GM18858 (cell line): ENCODE results near the gene CHD1.

Experiments used
- ATAC-seq: cut with Tn5 transposase; IDR thresholded peaks from one replicate; pipeline ENCODE4 v1.9.1; 2021; ENCODE audit not compliant: unreplicated experiment

CHD1 gene

DNA sequence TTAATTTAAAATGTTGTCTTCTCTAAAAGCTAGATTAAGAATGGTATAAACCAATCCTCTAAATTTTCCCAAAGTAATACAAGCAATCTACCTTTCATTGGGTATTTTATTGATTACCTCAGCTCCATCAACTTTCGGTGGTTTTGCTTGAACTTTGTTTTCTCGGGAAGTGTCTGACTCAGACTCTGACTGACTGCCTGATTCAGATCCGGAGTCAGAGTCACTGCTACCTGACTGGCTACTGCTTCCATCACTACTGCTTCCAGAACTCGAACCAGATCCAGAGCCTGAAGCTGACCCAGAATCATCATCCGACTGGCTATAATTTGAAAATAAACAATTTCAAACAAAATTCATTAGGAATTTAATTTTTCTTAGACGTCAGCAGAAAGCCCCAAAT, 24.0 kb downstream of the CHD1 start:
- no peak for ATAC-seq

DNA sequence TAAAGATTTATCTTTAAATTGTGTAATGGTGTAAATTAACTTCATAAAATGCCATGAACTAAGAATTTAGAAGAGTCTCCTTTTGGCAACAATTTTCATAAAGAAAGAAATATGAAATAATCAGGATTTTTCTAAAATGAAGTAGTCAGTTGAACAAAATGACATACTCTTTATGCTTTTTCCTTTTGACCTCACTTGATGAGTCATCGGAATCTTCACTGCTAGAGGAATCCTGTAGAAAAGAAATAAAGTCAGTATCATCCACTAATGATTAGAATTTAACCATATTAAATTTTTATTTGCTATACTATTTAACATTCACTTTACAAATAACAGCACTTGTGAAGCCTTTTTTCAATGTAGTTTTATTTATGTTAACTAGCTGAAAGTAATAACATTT, 26.1 kb downstream of the CHD1 start:
- no peak for ATAC-seq

DNA sequence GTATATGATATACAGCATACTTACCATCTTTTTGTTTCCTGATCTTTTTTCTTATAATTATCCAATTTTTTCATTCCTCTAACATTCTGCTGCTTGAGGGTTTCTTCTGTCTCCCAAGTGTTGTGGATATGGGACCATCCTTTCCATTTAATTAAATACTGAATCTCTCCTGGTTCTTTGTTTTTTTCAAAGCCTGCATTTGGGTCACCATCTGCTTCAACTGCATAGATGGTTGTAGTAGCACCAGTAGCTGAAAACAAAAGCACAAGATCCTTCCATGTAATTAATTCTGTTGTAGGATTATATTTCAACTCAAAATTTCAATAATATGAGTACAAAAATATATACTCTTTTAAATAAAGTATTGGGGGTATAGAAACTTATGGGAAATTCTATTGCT, 29.4 kb downstream of the CHD1 start:
- ATAC-seq, result no peak

DNA sequence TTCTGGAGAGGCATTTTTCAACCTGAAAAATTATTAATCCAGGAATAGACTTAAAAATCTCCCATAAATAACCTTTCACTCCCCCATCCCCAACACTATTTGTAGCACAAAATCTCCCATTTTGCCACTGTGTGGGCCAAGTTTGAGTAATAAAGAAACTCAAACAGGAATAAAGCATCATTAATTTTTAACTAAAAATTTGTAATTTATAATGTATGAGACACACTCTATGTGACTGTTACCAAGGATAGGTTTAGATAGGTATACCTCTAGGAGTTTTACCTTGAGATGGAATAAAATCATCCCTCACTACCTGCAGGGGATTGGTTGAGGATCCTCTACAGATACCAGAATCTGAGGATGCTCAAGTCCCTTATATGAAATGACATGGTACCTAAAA, 30.1 kb downstream of the CHD1 start:
- no peak for ATAC-seq

DNA sequence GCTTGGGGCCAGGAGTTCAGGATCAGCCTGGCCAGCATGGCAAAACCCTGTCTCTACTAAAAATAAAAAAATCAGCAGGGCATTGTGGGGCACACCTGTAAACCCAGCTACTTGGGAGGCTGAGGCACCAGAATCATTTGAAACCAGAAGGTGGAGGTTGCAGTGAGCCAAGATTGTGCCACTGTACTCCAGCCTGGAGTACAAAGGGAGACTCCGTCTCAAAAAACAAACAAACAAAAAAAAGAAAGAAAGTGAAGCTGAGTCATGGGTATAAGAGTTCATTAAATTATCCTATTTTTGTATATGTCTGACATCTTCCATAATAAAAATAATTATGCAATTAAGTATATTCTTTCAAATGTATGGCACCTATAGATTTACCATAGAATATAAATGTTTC, 37.2 kb downstream of the CHD1 start:
- ATAC-seq, result no peak

DNA sequence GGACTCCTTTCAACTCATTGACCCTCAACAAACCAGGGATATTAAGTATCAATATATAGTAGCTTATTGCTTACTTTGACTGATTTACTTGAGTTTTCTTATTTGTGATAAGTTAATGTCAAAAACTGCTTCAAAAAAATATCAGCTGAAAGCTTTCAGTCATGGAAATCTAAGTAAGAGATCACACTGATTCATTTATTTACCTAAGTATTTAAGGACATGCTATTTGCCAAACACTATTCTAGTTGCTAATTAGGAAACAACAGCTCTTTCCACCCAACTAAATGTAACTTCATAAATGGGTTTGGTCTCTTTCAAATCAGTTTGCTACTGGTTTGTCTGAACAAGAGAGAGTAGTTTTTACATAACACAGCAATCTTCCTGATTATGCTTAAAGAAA, 48.2 kb downstream of the CHD1 start:
- no peak for ATAC-seq

DNA sequence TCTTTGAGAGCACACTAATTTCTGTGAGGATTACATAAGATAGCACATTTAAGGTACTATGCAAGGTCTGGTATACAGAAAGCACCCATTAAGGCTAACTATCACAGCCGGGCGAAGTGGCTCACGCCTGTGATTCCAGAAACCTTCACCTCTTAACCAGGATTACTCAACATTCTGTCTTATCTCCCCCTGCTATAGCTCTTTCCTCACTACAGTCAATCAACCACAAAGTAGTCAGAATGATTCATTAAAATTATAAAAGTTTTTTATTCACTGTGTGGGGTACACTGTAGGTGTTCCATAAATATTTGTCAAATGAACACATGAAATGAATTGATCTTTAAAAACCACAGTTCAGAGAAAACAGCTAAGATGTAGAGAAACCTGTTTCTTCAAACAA, 48.7 kb downstream of the CHD1 start:
- no peak for ATAC-seq

DNA sequence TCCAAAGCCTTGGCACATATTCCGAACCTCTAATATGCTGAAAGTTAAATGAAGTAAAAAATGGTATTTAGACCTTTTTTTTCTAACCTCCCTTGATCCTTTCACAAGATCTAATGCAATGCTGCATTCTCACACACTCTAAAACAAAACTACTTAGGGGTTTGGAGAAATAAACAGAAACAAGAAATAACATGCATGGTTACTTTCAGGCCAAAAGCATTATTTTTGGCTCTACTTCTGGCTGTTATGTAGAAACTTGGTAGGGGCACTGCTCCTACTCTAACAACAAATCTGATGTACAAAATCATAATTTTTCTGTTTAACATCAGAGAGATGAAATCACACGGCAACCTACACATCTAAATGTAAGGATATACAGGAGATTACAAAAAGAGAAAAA, 51.2 kb downstream of the CHD1 start:
- ATAC-seq, result no peak

DNA sequence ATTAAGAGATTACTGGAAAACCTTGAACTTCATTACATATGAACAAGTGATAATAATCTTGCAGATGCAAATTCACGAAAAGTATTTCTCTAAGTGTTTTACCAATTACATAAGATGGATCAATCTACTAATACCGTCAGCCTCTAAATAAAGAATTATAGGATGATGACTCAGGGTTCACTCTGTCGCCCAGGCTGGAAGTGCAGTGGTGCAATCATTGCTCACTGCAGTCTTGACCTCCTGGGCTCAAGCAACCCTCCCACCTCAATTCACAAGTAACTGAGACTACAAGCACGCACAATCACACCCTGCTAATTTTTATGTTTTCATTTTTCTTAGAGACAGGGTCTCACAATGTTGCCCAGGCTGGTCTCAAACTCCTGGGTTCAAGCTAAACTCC, 56.1 kb downstream of the CHD1 start:
- ATAC-seq, result no peak

DNA sequence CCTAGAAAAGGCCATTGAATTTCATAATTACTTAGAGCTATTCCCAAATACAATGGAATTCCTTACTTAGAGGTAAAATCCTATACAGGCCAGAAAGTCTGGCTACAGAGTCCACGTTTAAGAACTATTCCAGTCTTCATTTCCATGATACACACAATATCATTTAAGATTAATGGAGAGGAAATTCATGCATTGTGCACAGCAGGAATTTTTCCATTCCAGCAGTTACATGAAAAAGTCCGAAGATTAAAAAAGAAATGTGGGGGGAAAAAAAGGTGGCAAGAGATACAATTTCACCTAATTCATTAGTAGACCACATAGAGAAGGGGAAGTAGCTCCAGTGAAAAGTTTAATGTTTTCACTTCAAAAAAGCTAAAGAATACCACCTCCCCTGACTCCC, 63.1 kb downstream of the CHD1 start:
- no peak for ATAC-seq

DNA sequence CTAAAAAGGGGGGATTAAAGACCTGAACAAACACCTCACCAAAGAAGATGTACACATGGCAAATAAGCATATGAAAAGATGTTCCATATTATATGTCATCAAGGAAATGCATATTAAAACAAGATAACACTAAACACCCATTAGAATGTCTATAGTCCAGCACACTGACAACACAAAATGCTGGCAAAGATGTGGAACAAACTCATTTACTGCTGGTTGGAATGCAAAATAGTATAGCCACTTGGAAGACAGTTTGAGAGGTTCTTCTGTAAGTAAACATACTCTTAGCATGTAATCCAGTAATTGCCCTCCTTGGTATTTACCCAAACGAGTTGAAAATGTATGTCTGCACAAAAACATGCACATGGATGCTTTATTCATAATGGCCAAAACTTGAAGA, 81.8 kb downstream of the CHD1 start:
- no peak for ATAC-seq

DNA sequence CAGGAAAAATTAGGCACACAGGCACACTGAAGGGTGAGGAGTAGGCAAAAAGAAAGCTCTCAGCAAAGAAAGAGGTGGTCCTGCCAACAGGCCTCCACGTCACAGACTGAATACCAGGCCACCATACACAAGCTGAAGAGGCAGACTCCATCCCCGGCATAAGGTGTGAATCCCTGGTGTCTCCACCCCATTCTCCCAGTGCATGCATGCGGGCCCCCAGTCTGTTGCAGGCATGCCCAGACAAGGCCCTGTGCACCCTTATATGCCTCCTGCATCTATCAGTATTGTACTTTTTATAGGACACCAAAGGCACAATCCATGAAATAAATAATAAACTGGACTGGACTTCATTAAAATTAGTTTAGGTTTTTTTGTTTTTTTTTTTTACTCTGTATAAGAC, 82.3 kb downstream of the CHD1 start:
- no peak for ATAC-seq

DNA sequence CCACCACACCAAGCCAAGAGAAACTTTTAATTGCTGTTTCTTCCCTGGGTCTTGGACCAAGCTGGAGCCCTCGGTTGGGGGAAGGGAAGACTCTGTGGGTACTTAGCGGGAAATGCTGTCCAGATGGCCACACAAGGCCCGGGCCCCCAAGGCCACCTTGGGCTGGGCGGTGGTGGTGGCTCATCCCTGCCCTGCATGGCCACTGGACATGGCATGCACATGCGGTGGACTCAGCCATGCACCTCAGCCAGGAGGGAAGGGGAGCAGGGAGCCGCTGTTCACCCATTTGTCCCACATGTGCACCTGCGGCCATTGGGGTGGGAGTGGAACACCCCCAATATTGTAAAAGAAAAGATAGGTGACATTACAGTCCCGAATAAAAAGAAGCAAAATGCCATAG, 82.9 kb downstream of the CHD1 start:
- no peak for ATAC-seq

DNA sequence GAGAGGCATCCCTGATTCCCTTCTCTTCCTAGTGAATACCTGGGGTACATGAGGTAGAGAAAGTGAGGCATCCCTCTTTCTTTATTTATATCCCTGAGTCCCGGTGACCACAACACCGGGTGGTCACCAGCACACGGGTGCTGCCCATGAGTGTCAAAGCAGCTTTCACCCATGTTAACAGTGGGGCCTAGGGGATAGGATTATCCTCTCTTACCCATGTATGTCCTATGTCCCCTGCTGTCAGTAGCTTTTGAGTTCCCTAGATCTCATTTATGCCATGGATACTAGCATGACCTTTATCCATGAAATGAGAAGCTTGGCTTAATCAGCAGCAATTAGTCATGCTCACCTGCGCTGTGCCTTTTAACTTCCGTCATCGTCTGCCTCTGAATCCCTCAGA, 83.9 kb downstream of the CHD1 start:
- no peak for ATAC-seq

DNA sequence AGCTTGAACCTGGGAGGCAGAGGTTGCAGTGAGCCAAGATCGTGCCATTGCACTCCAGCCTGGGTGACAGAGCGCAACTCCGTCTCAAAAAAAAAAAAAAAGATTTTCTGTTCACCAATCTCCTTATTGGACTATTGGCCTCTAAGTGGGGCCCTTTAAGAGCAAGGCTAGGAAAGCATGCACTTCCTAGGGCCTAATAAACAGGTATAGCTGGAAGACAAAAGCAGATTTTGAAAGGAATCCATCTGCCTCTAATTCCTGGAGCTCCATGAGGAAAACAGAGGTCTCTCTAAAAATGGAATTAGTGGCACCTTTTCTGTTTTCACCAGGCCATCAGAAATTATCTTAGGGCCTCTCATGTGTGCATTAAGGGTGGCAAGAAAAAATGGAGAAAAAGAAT, 85.3 kb downstream of the CHD1 start:
- no peak for ATAC-seq

DNA sequence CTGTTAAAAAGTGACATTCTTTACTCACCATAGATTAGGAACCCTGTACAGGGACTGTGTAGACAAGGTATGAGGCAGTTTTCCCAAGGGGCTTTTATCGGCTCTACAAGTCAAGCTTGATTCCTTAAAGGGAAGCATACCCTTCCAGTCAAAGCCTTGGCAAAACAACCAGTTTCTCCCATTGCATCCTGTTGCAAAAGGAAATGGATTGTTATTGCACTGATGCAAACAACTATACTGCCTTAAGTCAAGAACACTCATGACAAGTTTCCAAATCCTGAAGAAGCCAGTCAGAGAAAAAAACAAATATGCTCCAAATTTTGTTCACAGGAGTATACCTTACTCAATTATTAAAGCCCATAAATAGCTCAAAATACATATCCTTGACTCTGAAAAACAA, 87.9 kb downstream of the CHD1 start:
- no peak for ATAC-seq

DNA sequence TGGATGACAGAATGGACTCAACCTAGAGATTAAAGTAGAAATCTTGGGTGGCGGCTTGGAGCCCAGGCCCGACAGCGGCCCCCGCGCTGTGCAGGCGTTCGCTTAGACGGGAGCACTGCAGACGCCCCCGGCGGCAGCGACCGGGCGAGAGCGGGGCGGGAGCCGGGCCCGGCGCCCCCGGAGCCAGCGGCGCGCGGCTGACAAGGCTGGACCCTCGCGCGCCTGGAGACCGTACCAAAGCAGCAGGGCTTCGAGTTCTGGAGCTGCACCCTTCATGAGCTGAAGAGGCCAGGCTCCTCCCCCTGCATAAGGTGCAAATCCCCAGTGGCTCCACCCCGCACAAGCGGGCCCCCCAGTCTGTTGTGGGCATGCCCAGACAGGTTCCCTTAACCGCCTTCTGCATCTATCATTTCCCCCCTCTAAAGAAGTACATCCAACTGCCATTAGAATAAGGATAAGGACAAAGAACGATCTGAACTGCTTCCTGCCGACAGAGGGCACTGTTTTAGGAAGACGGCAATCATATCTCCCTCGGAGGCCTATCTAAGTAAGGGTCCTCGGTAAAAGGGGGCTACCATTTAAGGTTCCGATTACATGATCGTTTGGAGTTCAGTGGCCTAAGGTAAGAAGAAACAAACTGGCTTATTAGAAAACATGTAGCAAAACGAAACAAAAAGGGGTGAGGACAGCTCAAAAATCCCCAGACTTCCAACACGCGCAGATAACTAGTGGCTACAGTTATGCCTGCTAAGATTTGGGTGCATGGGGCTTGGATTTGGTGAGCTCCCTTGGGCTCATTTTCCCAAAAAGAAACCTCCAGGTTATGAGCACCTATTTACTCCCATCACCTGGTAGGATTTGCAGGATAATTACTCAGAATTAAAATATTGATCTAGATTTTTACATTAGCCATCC, 89.1 kb downstream of the CHD1 start:
- no peak for ATAC-seq

DNA sequence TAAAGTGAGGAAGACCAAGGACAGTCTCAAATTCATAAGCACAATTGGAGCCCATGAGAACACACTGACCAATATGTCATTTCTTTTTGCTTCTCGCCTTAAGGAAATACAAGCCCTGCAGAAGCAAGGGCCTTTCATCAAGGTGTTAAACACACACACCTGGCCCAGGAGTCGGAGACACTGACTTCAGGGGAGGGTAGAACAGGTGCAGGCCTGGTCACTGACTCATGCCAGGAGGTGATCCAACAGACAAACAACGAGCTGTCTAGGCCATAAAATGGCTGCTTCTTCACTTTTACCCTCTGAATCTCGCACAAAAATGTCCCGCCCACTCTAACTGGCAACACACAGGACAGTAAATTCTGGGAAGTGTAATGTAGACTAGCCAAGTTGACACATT, 92.6 kb downstream of the CHD1 start:
- no peak for ATAC-seq

DNA sequence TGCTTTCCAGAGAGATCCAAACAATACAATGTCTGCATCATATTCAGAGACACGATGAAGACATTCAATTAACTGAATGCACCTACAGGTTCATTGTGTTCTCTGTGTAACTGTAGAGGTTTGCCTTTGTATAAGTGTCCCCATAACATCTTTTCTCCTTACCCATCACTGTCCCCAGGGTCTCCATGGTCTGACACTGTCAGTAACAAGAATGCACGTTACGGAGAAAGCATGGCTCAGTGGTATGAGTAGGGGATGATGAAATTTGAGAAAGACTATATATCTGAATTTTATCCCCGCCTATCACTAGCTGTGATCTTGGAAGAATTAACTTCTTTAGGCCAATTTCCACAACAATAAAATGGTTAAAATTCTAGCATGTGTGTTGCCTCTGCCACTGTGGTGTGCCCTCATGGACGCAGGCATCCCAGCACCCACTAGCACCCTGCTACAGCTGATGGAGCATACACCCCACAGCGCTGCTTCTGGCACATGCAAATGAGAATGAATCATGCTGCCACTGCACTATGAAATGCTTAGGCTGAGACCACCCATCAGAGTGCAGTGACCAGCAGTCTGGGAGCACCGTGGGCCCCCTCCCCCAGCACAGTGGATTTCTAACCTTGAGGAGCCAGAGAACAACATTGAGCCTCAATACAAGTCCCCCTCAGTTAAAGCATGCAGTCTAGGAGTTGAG, 101.1 kb downstream of the CHD1 start:
- ATAC-seq, result no peak

DNA sequence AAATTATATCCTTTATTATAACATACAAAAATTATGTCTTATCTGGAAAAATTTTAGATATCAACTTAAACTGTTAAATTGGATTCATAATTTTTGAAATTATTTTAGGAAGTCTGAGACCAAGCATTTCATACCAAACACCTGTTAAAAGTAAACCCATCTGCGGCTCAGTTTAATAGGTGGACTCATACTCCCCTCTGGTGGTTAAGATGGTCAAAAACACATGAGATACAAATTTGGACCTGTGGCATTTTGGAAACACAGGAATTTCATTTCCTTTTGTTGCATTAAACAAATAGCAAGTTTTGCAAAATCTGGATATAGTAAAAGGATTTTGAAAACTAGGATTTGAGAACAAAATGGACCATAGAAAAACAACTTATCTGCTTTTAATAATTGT, 101.6 kb downstream of the CHD1 start:
- ATAC-seq, result no peak

DNA sequence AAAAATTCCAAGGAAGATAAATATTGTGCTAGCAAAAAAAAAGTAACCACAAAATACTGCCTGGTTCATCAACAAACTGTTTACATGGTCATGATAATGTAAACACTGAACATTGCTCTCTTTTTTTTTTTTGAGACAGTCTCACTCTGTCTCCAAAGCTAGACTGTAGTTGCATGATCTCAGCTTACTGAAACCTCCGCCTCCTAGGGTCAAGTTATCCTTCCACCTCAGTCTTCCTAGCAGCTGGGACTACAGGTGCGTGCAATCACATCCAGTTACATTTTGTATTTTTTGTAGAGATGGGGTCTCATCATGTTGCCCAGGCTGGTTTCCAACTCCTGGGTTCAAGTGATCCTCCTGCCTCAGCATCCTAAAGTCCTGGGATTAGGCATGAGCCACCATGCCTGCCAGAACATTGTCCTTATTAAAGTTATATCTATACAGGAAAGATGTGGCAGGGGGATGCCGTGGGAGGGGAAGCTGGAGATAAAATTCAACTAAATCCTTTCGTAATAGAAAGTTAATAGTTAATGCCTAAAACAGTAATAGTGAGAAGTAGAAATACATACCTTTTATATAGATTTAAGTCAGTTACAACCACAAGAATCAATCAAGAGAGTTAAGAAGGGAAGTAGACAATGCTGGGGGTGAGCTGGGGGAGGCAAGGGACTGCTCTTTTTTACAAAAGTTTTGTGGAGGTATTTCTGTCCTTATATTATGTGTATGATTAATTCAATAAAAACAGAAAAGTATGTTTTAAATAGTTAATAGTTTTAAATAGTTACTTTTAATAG, 103.0 kb downstream of the CHD1 start:
- no peak for ATAC-seq
